Measurements from ENCODE around the gene RAB7A. TPM values are rescaled to one million over a fixed set of nuclear protein-coding genes. Genes with fewer than 3 reads are reported as not detected.

The RAB7A gene
- total RNA-seq, 1 experiment from 2014 or later = 233 TPM

DNA sequence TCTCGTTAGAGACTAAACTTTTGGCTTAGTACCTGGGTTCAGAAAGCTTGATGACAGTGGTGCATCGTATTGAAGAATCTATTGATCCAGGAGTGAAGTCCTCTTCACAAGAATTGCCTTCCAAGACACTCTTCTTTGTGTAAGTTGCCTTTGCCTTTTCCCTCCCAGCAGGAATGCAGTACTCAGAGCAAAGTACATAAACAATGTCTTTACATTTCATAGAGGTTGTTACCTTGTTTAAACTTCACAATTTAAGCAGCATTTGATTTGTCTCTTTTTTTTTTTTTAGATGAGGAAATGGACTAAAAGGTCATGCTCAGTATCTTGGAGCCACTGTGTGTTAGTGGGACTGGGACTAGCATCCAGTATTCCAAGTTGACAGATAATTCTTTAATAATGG lies 9.9 kb downstream of the RAB7A start:
- Histone ChIP-seq H3K9ac (ENCODE audit: low read length) (no peak overlapping the region), H3K27me3 (ENCODE audit: insufficient read depth, low read length) (no peaks in the 10 kb centered on the region), H3K27ac (ENCODE audit: low read depth, low read length) (no peak overlapping the region), H3K4me1 (ENCODE audit: control insufficient read depth in 1 of 2, insufficient read depth in 2 of 2, low read length in 2 of 2) (peaks cover 0 to 3% of the 10 kb centered on the region in 2 experiments; a peak in 1 of 4 replicates), H3K4me3 (replicated peaks in 1 of 2; ENCODE audit: low read depth in 1 of 2, low read length in 2 of 2) (no peak overlapping the region), H2AFZ (ENCODE audit: low read depth, low read length, poor library complexity, severe bottlenecking) (no peak overlapping the region), H3K79me2 (ENCODE audit: insufficient read depth, low read length) (peaks cover 100% of the 10 kb centered on the region), H3K36me3 (ENCODE audit: control insufficient read depth in 1 of 2, insufficient read depth in 2 of 2, low read length in 2 of 2) (peaks cover 2 to 11% of the 10 kb centered on the region in 2 experiments; a peak in 2 of 4 replicates), H3K9me3 (ENCODE audit: control insufficient read depth in 1 of 2, insufficient read depth in 1 of 2, low read depth in 1 of 2, low read length in 2 of 2) (no peaks in the 10 kb centered on the region), H4K20me1 (ENCODE audit: insufficient read depth) (peaks cover 42% of the 10 kb centered on the region; the same call in 1 of the 2 replicates), H3K9me2 (ENCODE audit: insufficient read depth) (no peaks in the 10 kb centered on the region), H3K4me2 (ENCODE audit: low read length) (no peak overlapping the region)
- TF ChIP-seq ZFX (IDR thresholded peaks at IDR 0.05) (no peak), RAD21 (IDR thresholded peaks at IDR 0.05; ENCODE audit: low read depth) (no peak)
- RAD21 ChIA-PET (ENCODE audit: low non-redundant PET in 1 of 2, low total read pairs in 2 of 2, uncharacterized antibody in 2 of 2, unreplicated experiment in 2 of 2) = no interaction called here
- DNase-seq (ENCODE audit: low read depth, low spot score) = no peak
- intact Hi-C loops (cut with micrococcal nuclease) = no loop called here
- CTCF ChIA-PET = no interaction called here
- POLR2A ChIA-PET = no interaction called here
- no peak for ATAC-seq
- BruUV-seq (replicated peaks) = no TSS peak

GRCh38 chr3:128736601-128737000 lies 10.6 kb downstream of the RAB7A start:
- ChIA-PET RAD21 (ENCODE audit: low non-redundant PET in 1 of 2, low total read pairs in 2 of 2, uncharacterized antibody in 2 of 2, unreplicated experiment in 2 of 2) (no interaction called here), CTCF (no interaction called here), POLR2A (no interaction called here)
- Histone ChIP-seq H3K4me3 (replicated peaks in 1 of 2; ENCODE audit: low read depth in 1 of 2, low read length in 2 of 2) (no peak overlapping the region), H3K27ac (ENCODE audit: low read depth, low read length) (no peak overlapping the region), H3K9me2 (ENCODE audit: insufficient read depth) (no peaks in the 10 kb centered on the region), H3K9me3 (ENCODE audit: control insufficient read depth in 1 of 2, insufficient read depth in 1 of 2, low read depth in 1 of 2, low read length in 2 of 2) (no peaks in the 10 kb centered on the region), H3K4me2 (ENCODE audit: low read length) (no peak overlapping the region), H3K36me3 (ENCODE audit: control insufficient read depth in 1 of 2, insufficient read depth in 2 of 2, low read length in 2 of 2) (peaks cover 2 to 13% of the 10 kb centered on the region in 2 experiments; a peak in 2 of 4 replicates), H3K9ac (ENCODE audit: low read length) (no peak overlapping the region), H3K79me2 (ENCODE audit: insufficient read depth, low read length) (peaks cover 100% of the 10 kb centered on the region), H4K20me1 (ENCODE audit: insufficient read depth) (peaks cover 38% of the 10 kb centered on the region; the same call in 1 of the 2 replicates), H3K4me1 (ENCODE audit: control insufficient read depth in 1 of 2, insufficient read depth in 2 of 2, low read length in 2 of 2) (peaks cover 0 to 3% of the 10 kb centered on the region in 2 experiments; a peak in 1 of 4 replicates), H2AFZ (ENCODE audit: low read depth, low read length, poor library complexity, severe bottlenecking) (no peak overlapping the region), H3K27me3 (ENCODE audit: insufficient read depth, low read length) (no peaks in the 10 kb centered on the region)
- TF ChIP-seq FOSL1 (IDR thresholded peaks at IDR 0.05; ENCODE audit: low read depth) (no peak), EGR1 (IDR thresholded peaks at IDR 0.05; ENCODE audit: low read depth) (no peak), CBX3 (IDR thresholded peaks at IDR 0.05; ENCODE audit: low read depth) (no peak), ZNF274 (IDR thresholded peaks at IDR 0.05; ENCODE audit: low read depth, low read length) (no peak), CEBPB (IDR thresholded peaks at IDR 0.05; ENCODE audit: low read depth) (no peak), ZFX (IDR thresholded peaks at IDR 0.05) (no peak), JUND (IDR thresholded peaks at IDR 0.05) (no peak), SIN3A (IDR thresholded peaks at IDR 0.05; ENCODE audit: low read depth) (no peak), POLR2A (IDR thresholded peaks at IDR 0.05; ENCODE audit: borderline replicate concordance, extremely low read depth, insufficient read depth, insufficient read length) (no peak), YY1 (IDR thresholded peaks at IDR 0.05; ENCODE audit: extremely low read depth, insufficient replicate concordance, low read depth, low read length) (no peak)
- TF ChIP-seq, protein P1, sequence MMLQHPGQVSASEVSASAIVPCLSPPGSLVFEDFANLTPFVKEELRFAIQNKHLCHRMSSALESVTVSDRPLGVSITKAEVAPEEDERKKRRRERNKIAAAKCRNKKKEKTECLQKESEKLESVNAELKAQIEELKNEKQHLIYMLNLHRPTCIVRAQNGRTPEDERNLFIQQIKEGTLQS (IDR thresholded peaks at IDR 0.05) = no peak
- TF ChIP-seq, protein P2, sequence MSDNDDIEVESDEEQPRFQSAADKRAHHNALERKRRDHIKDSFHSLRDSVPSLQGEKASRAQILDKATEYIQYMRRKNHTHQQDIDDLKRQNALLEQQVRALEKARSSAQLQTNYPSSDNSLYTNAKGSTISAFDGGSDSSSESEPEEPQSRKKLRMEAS (IDR thresholded peaks at IDR 0.05) = no peak
- TF ChIP-seq, protein P3, sequence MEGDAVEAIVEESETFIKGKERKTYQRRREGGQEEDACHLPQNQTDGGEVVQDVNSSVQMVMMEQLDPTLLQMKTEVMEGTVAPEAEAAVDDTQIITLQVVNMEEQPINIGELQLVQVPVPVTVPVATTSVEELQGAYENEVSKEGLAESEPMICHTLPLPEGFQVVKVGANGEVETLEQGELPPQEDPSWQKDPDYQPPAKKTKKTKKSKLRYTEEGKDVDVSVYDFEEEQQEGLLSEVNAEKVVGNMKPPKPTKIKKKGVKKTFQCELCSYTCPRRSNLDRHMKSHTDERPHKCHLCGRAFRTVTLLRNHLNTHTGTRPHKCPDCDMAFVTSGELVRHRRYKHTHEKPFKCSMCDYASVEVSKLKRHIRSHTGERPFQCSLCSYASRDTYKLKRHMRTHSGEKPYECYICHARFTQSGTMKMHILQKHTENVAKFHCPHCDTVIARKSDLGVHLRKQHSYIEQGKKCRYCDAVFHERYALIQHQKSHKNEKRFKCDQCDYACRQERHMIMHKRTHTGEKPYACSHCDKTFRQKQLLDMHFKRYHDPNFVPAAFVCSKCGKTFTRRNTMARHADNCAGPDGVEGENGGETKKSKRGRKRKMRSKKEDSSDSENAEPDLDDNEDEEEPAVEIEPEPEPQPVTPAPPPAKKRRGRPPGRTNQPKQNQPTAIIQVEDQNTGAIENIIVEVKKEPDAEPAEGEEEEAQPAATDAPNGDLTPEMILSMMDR (IDR thresholded peaks at IDR 0.05 in 2 of 3, conservative IDR thresholded peaks at IDR 0.05 in 1 of 3; ENCODE audit: borderline replicate concordance in 1 of 3, insufficient read depth in 1 of 3, low read depth in 2 of 3, low read length in 2 of 3) = no peak
- ATAC-seq (no peak), DNase-seq (ENCODE audit: low read depth, low spot score) (no peak)
- intact Hi-C loops (cut with micrococcal nuclease) = no loop called here
- no TSS peak for BruUV-seq (replicated peaks)

Measured in HCT116 (cell line).